Neuronal stem cell (in vitro differentiated cells): ENCODE measurements around the gene HP1BP3.

Experiments
- DNase-seq: peaks from one replicate; pipeline ENCODE4 v3.0.0-alpha.2; 2013; ENCODE audit warnings: low spot score
- H2AFZ ChIP-seq: one replicate; pipeline ENCODE4 v1.6.1; 2013; ENCODE audit warnings: mild to moderate bottlenecking, low read length, inconsistent platforms
- H2AK5ac ChIP-seq: 2 replicates; pipeline ENCODE4 v1.6.1; 2013; ENCODE audit warnings: low read depth, mild to moderate bottlenecking, inconsistent platforms, low read length, moderate library complexity, mixed read lengths
- H2BK120ac ChIP-seq: 2 replicates; pipeline ENCODE4 v1.6.1; 2013; ENCODE audit warnings: low read depth, mild to moderate bottlenecking, inconsistent platforms, low read length, moderate library complexity, mixed read lengths
- H2BK12ac ChIP-seq: one replicate; pipeline ENCODE4 v1.6.1; 2013; ENCODE audit warnings: low read length, inconsistent platforms
- H2BK15ac ChIP-seq: 2 replicates; pipeline ENCODE4 v1.6.1; 2013; ENCODE audit warnings: mild to moderate bottlenecking, low read length, inconsistent platforms, mixed read lengths
- H2BK5ac ChIP-seq: one replicate; pipeline ENCODE4 v1.6.1; 2013; ENCODE audit warnings: inconsistent platforms, mild to moderate bottlenecking, low read length, moderate library complexity
- H3K14ac ChIP-seq: one replicate; pipeline ENCODE4 v1.6.1; 2013; ENCODE audit warnings: low read length, inconsistent platforms
- H3K18ac ChIP-seq: 2 replicates; pipeline ENCODE4 v1.6.1; 2013; ENCODE audit warnings: low read length, inconsistent platforms
- H3K23ac ChIP-seq: 2 replicates; pipeline ENCODE4 v1.6.1; 2013; ENCODE audit warnings: low read depth, mild to moderate bottlenecking, mixed read lengths, low read length, inconsistent platforms; ENCODE audit not compliant: poor library complexity
- H3K27ac ChIP-seq: replicated peaks from 3 replicates; pipeline ENCODE4 v1.5.1; 2013; ENCODE audit warnings: low read length, inconsistent platforms
- H3K27me3 ChIP-seq, 3 experiments: 2 replicates each; pipeline ENCODE4 v1.6.1; 2013; ENCODE audit warnings: low read length in 3 of 3, mild to moderate bottlenecking in 2 of 3, inconsistent platforms in 1 of 3, low read depth in 1 of 3, mixed read lengths in 1 of 3, moderate library complexity in 1 of 3; ENCODE audit not compliant: control insufficient read depth in 3 of 3, insufficient read depth in 3 of 3
- H3K36me3 ChIP-seq, 2 donors: replicated peaks in 1 of 2; 2 replicates each; pipeline ENCODE4 v1.6.1; 2013; ENCODE audit warnings: low read length in 2 of 2; ENCODE audit not compliant: control insufficient read depth in 2 of 2, insufficient read depth in 2 of 2
- H3K4ac ChIP-seq: 2 replicates; pipeline ENCODE4 v1.6.1; 2013; ENCODE audit warnings: inconsistent platforms, mild to moderate bottlenecking, low read length, moderate library complexity
- H3K4me1 ChIP-seq, 2 donors: 1 replicate in 1 of 2; 2 replicates in 1 of 2; pipeline ENCODE4 v1.6.1; 2013; ENCODE audit warnings: low read length in 2 of 2, low read depth in 1 of 2; ENCODE audit not compliant: control insufficient read depth in 2 of 2, insufficient read depth in 1 of 2
- H3K4me2 ChIP-seq: one replicate; pipeline ENCODE4 v1.6.1; 2013; ENCODE audit warnings: mild to moderate bottlenecking, low read length, inconsistent platforms; ENCODE audit not compliant: insufficient read depth, poor library complexity, severe bottlenecking
- H3K4me3 ChIP-seq, 2 donors: 2 replicates each; pipeline ENCODE4 v1.5.1; 2013; ENCODE audit warnings: low read length in 2 of 2, mild to moderate bottlenecking in 2 of 2, inconsistent platforms in 1 of 2, moderate library complexity in 1 of 2
- H3K79me1 ChIP-seq: one replicate; pipeline ENCODE4 v1.6.1; 2013; ENCODE audit warnings: low read depth, mild to moderate bottlenecking, inconsistent platforms, low read length, moderate library complexity
- H3K9ac ChIP-seq: one replicate; pipeline ENCODE4 v1.6.1; 2013; ENCODE audit warnings: mild to moderate bottlenecking, low read depth, low read length, inconsistent platforms; ENCODE audit not compliant: poor library complexity
- H3K9me3 ChIP-seq, 2 donors: replicated peaks in 1 of 2; 2 replicates each; pipeline versions ENCODE3 to v1.6.1; 2013; ENCODE audit warnings: low read length in 2 of 2, mild to moderate bottlenecking in 2 of 2, inconsistent platforms in 1 of 2, low read depth in 1 of 2, mixed read lengths in 1 of 2, moderate library complexity in 1 of 2; ENCODE audit not compliant: control insufficient read depth in 2 of 2, insufficient read depth in 1 of 2
- H4K8ac ChIP-seq: one replicate; pipeline ENCODE4 v1.6.1; 2013; ENCODE audit warnings: low read depth, mild to moderate bottlenecking, inconsistent platforms, low read length, moderate library complexity
- H4K91ac ChIP-seq: one replicate; pipeline ENCODE4 v1.6.1; 2013; ENCODE audit warnings: low read length, low read depth, mild to moderate bottlenecking, inconsistent platforms; ENCODE audit not compliant: poor library complexity
- WGBS, 2 donors: extraction: QIAGEN DNeasy Blood & Tissue Kit; methylation state at CpG; one replicate each; pipeline ENCODE4 v1.1.7; 2013; ENCODE audit warnings: missing lambda C conversion rate in 2 of 2, mixed read lengths in 1 of 2; ENCODE audit not compliant: insufficient read length in 2 of 2, insufficient replicate concordance in 1 of 2; ENCODE audit errors: extremely low coverage in 2 of 2; 5-methylcytosine and 5-hydroxymethylcytosine counted together

Gene HP1BP3

GRCh38 chr1:20742671-20743070 lies 44.4 kb downstream of the HP1BP3 start:
- Histone ChIP-seq H2BK12ac (no peak overlapping the region), H2BK120ac (no peak overlapping the region), H2BK15ac (no peak overlapping the region), H3K27me3 (no peaks in the 10 kb centered on the region), H3K79me1 (peaks cover 2% of the 10 kb centered on the region), H3K9me3 (no peaks in the 10 kb centered on the region), H3K9ac (no peak overlapping the region), H4K91ac (no peak overlapping the region), H3K36me3 (peaks cover 38 to 99% of the 10 kb centered on the region in 2 donors), H2AFZ (no peak overlapping the region), H2BK5ac (no peak overlapping the region), H3K23ac (no peak overlapping the region), H3K4me3 (no peak overlapping the region), H4K8ac (no peak overlapping the region), H3K18ac (no peak overlapping the region), H3K14ac (no peak overlapping the region), H3K4ac (no peak overlapping the region), H3K4me2 (no peak overlapping the region), H3K27ac (no peak overlapping the region), H3K4me1 (no peaks in the 10 kb centered on the region), H2AK5ac (no peak overlapping the region)
- no peak for DNase-seq

- no peak overlapping the region for H3K9ac ChIP-seq
- no peak overlapping the region for H2BK120ac ChIP-seq
- no peak overlapping the region for H3K4ac ChIP-seq
- no peak overlapping the region for H2BK15ac ChIP-seq
- no peak overlapping the region for H2BK5ac ChIP-seq
- no peaks in the 10 kb centered on the region for H3K79me1 ChIP-seq
- DNase-seq = no peak
- H4K8ac ChIP-seq = no peak overlapping the region
- no peak overlapping the region for H2AK5ac ChIP-seq
- H2BK12ac ChIP-seq = no peak overlapping the region
- H3K27me3 ChIP-seq = no peaks in the 10 kb centered on the region
- no peaks in the 10 kb centered on the region for H3K4me1 ChIP-seq
- no peak overlapping the region for H3K23ac ChIP-seq
- 100% methylated on average over 1 of the region's 2 CpGs; no CpG with 5 or more reads in 1 of the 2 donors for WGBS, 2 donors
- peaks cover 29 to 85% of the 10 kb centered on the region in 2 donors for H3K36me3 ChIP-seq
- H3K27ac ChIP-seq = no peak overlapping the region
- no peak overlapping the region for H3K4me2 ChIP-seq
- no peak overlapping the region for H3K4me3 ChIP-seq
- H3K18ac ChIP-seq = no peak overlapping the region
- H4K91ac ChIP-seq = no peak overlapping the region
- H3K14ac ChIP-seq = no peak overlapping the region
- H3K9me3 ChIP-seq = no peaks in the 10 kb centered on the region
- no peak overlapping the region for H2AFZ ChIP-seq
Observed at GRCh38 chr1:20740781-20741180, 46.3 kb downstream of the HP1BP3 start.

GRCh38 chr1:20739225-20739624 lies 47.9 kb downstream of the HP1BP3 start:
- no peak overlapping the region for H2BK120ac ChIP-seq
- H3K4me1 ChIP-seq = no peaks in the 10 kb centered on the region
- no peak overlapping the region for H3K23ac ChIP-seq
- no peak overlapping the region for H2BK12ac ChIP-seq
- H3K9me3 ChIP-seq = no peaks in the 10 kb centered on the region
- no peak overlapping the region for H2AK5ac ChIP-seq
- no peak overlapping the region for H3K9ac ChIP-seq
- H3K18ac ChIP-seq = no peak overlapping the region
- H3K36me3 ChIP-seq = peaks cover 19 to 70% of the 10 kb centered on the region in 2 donors
- H3K4me3 ChIP-seq = no peak overlapping the region
- WGBS, 2 donors = no CpG with 5 or more reads among the region's 2 CpGs
- no peak overlapping the region for H3K14ac ChIP-seq
- no peak for DNase-seq
- H2BK15ac ChIP-seq = no peak overlapping the region
- no peaks in the 10 kb centered on the region for H3K27me3 ChIP-seq
- no peak overlapping the region for H4K91ac ChIP-seq
- no peak overlapping the region for H2BK5ac ChIP-seq
- no peaks in the 10 kb centered on the region for H3K79me1 ChIP-seq
- no peak overlapping the region for H4K8ac ChIP-seq
- no peak overlapping the region for H3K4me2 ChIP-seq
- H3K27ac ChIP-seq = no peak overlapping the region
- H2AFZ ChIP-seq = no peak overlapping the region
- H3K4ac ChIP-seq = no peak overlapping the region

GRCh38 chr1:20735581-20736111 lies 51.5 kb downstream of the HP1BP3 start:
- Histone ChIP-seq H3K4me3 (no peak overlapping the region), H3K79me1 (peaks cover 2% of the 10 kb centered on the region), H2BK12ac (no peak overlapping the region), H3K14ac (no peak overlapping the region), H3K4ac (no peak overlapping the region), H4K91ac (no peak overlapping the region), H2AFZ (no peak overlapping the region), H2BK5ac (no peak overlapping the region), H4K8ac (no peak overlapping the region), H3K9me3 (no peaks in the 10 kb centered on the region), H3K27ac (no peak overlapping the region), H3K18ac (no peak overlapping the region), H2AK5ac (no peak overlapping the region), H3K23ac (no peak overlapping the region), H3K4me1 (peaks cover 9% of the 10 kb centered on the region in 2 donors), H2BK120ac (no peak overlapping the region), H2BK15ac (no peak overlapping the region), H3K27me3 (peaks cover 0 to 14% (median 7%) of the 10 kb centered on the region in 3 experiments), H3K9ac (no peak overlapping the region), H3K4me2 (no peak overlapping the region), H3K36me3 (peaks cover 9 to 34% of the 10 kb centered on the region in 2 donors)
- WGBS, 2 donors = no CpG with 5 or more reads among the region's 7 CpGs
- no peak for DNase-seq
